Tibial artery (tissue), 4 donors: ENCODE measurements around the gene ATP2B2.

ENCODE experiments used
- DNase-seq, 2 donors: peaks; one replicate each; pipeline ENCODE4 v3.0.0-alpha.2; 2019
- H3K27ac ChIP-seq, 2 donors: fragments of 200-600 bp; sonication (generic) in 1 of 2; 1 replicate in 1 of 2; 2 replicates in 1 of 2; pipeline ENCODE4 v1.5.1; 2018 to 2019; ENCODE audit warnings: mild to moderate bottlenecking in 1 of 2
- H3K27me3 ChIP-seq, 2 donors: fragments of 200-600 bp; sonication (generic) in 1 of 2; one replicate each; pipeline versions ENCODE4 v1.5.1 to v1.6.0; 2016 to 2019
- H3K36me3 ChIP-seq, 3 donors: fragments of 200-600 bp; sonication (generic) in 2 of 3; one replicate each; pipeline ENCODE4 v1.5.1; 2016 to 2019; ENCODE audit warnings: mild to moderate bottlenecking in 2 of 3
- H3K4me1 ChIP-seq, 4 donors: fragments of 200-600 bp; sonication (generic) in 2 of 4; 1 replicate in 3 of 4; 2 replicates in 1 of 4; pipeline ENCODE4 v1.5.1; 2016 to 2019
- H3K4me3 ChIP-seq, 2 donors: fragments of 200-600 bp; sonication (generic) in 1 of 2; 1 replicate in 1 of 2; 2 replicates in 1 of 2; pipeline ENCODE4 v1.5.1; 2018 to 2019; ENCODE audit warnings: mild to moderate bottlenecking in 2 of 2
- H3K9me3 ChIP-seq, 3 donors: fragments of 200-600 bp; sonication (generic) in 1 of 3; one replicate each; pipeline ENCODE4 v1.5.1; 2016 to 2019
- CTCF ChIP-seq, 2 experiments: fragments of 200-600 bp in 1 of 2; fragments of 450-650 bp in 1 of 2; IDR thresholded peaks; one replicate each; pipeline ENCODE4 v1.5.1; 2017 to 2019; ENCODE audit warnings: antibody characterized with exemption in 2 of 2, mild to moderate bottlenecking in 1 of 2, moderate library complexity in 1 of 2
- intact Hi-C: fragments of 100-400 bp; cut with DNase I; formaldehyde crosslinking; loops from one replicate; pipeline ENCODE4 v1.15.0; 2023; ENCODE audit warnings: low total_unique reads

Gene ATP2B2

GRCh38 chr3:10444110-10444429, 61.3 kb downstream of the ATP2B2 start:
- no peak for TF ChIP-seq CTCF (IDR thresholded peaks at IDR 0.05)
- Histone ChIP-seq H3K4me3 (no peak overlapping the region), H3K36me3 (no peaks in the 10 kb centered on the region), H3K27ac (no peak overlapping the region), H3K27me3 (peaks cover 0 to 7% of the 10 kb centered on the region in 2 donors), H3K9me3 (no peaks in the 10 kb centered on the region), H3K4me1 (no peaks in the 10 kb centered on the region)
- no peak for DNase-seq
- intact Hi-C loops: no loop called here

- Histone ChIP-seq H3K4me1 (no peaks in the 10 kb centered on the region), H3K4me3 (no peak overlapping the region), H3K27me3 (peaks cover 0 to 7% of the 10 kb centered on the region in 2 donors), H3K27ac (no peak overlapping the region), H3K36me3 (no peaks in the 10 kb centered on the region), H3K9me3 (no peaks in the 10 kb centered on the region)
- intact Hi-C loops: no loop called here
- no peak for DNase-seq
- no peak for TF ChIP-seq CTCF (IDR thresholded peaks at IDR 0.05)
Measured at GRCh38 chr3:10443272-10444109, 61.9 kb downstream of the ATP2B2 start.

- no peak for DNase-seq
- no peak for TF ChIP-seq CTCF (IDR thresholded peaks at IDR 0.05)
- no peak overlapping the region for H3K4me3 ChIP-seq
- no peaks in the 10 kb centered on the region for H3K4me1 ChIP-seq
- H3K36me3 ChIP-seq: no peaks in the 10 kb centered on the region
- no peak overlapping the region for H3K27ac ChIP-seq
- H3K9me3 ChIP-seq: no peaks in the 10 kb centered on the region
- intact Hi-C loops: no loop called here
- peaks cover 0 to 6% of the 10 kb centered on the region in 2 donors for H3K27me3 ChIP-seq
Measured at GRCh38 chr3:10442151-10442795, 63.1 kb downstream of the ATP2B2 start.

DNA sequence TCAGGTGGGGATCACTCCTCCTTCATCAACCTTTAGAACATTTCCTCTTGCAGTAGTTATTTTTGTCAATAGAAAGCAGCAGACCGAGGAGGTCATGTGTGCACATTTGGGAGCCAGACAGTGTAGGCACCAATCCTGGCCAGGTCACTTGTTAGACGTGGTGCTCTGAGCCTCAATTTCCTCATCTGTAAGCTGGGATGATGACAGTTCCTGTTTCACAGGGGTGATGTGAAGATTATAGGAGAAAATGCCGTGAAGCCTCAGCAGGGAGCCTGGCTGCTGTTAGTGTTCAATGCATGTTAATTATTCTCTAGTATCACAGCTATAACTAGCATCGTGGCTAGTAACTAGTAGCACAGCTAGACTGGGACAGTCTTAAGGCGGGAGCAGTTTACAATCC, 64.7 kb downstream of the ATP2B2 start:
- Histone ChIP-seq H3K27me3 (peaks cover 0 to 5% of the 10 kb centered on the region in 2 donors), H3K4me1 (no peaks in the 10 kb centered on the region), H3K4me3 (no peak overlapping the region), H3K27ac (no peak overlapping the region), H3K9me3 (no peaks in the 10 kb centered on the region), H3K36me3 (no peaks in the 10 kb centered on the region)
- no peak for TF ChIP-seq CTCF (IDR thresholded peaks at IDR 0.05)
- no peak for DNase-seq
- intact Hi-C loops: no loop called here

- DNase-seq: no peak
- intact Hi-C loops: no loop called here
- Histone ChIP-seq H3K4me3 (no peak overlapping the region), H3K4me1 (no peaks in the 10 kb centered on the region), H3K9me3 (no peaks in the 10 kb centered on the region), H3K27ac (no peak overlapping the region), H3K27me3 (peaks cover 0 to 6% of the 10 kb centered on the region in 2 donors), H3K36me3 (no peaks in the 10 kb centered on the region)
- no peak for TF ChIP-seq CTCF (IDR thresholded peaks at IDR 0.05)
Measured at GRCh38 chr3:10438902-10439610, 66.3 kb downstream of the ATP2B2 start.
